Measurements from ENCODE around the gene OBI1.

OBI1 gene

GRCh38 chr13:78603240-78603957 lies 55.6 kb downstream of the OBI1 start, which contains the start of gene POU4F1 (continued):
- TF ChIP-seq WT1 (tag by site-specific recombination; IDR thresholded peaks at IDR 0.05) (no peak), ZNF394 (tag by site-specific recombination; IDR thresholded peaks at IDR 0.05; ENCODE audit: borderline replicate concordance) (peak; percentile 79; the same call in 1 of the 2 replicates), ZBTB26 (tag by site-specific recombination; optimal IDR thresholded peaks at IDR 0.05) (peak; percentile 99), ZNF692 (tag by site-specific recombination; IDR thresholded peaks at IDR 0.05) (0 out of 2 replicates have a peak, but pooled peaks have one; percentile 17), BCL11B (tag by site-specific recombination; IDR thresholded peaks at IDR 0.05; ENCODE audit: low read depth) (peak; percentile 89; the same call in 1 of the 2 replicates), KLF17 (tag by site-specific recombination; IDR thresholded peaks at IDR 0.05) (no peak), SCRT1 (tag by site-specific recombination; IDR thresholded peaks at IDR 0.05; ENCODE audit: borderline replicate concordance) (peak; percentile 99), MYNN (tag by site-specific recombination; IDR thresholded peaks at IDR 0.05; ENCODE audit: borderline replicate concordance) (no peak), ZNF350 (tag by site-specific recombination; IDR thresholded peaks at IDR 0.05) (no peak), ZSCAN30 (tag by site-specific recombination; IDR thresholded peaks at IDR 0.05) (0 out of 2 replicates have a peak, but pooled peaks have one; percentile 8), ZSCAN16 (tag by site-specific recombination; IDR thresholded peaks at IDR 0.05) (no peak), ZNF670 (tag by site-specific recombination; IDR thresholded peaks at IDR 0.05; ENCODE audit: low read depth) (no peak), ZBTB17 (tag by site-specific recombination; IDR thresholded peaks at IDR 0.05) (peak; percentile 61), ZNF2 (tag by site-specific recombination; IDR thresholded peaks at IDR 0.05) (0 out of 2 replicates have a peak, but pooled peaks have one; percentile 26), ZNF112 (tag by site-specific recombination; IDR thresholded peaks at IDR 0.05) (no peak), ZNF510 (tag by site-specific recombination; IDR thresholded peaks at IDR 0.05; ENCODE audit: insufficient replicate concordance) (no peak), ZNF600 (tag by site-specific recombination; IDR thresholded peaks at IDR 0.05) (no peak), ZBTB44 (tag by site-specific recombination; IDR thresholded peaks at IDR 0.05) (peak; percentile 57; the same call in 1 of the 2 replicates), ZEB2 (tag by site-specific recombination; IDR thresholded peaks at IDR 0.05) (peak; percentile 67), ZSCAN5A (tag by site-specific recombination; IDR thresholded peaks at IDR 0.05) (no peak), ZFHX2 (tag by site-specific recombination; conservative IDR thresholded peaks at IDR 0.05) (peak; percentile 58), GLIS1 (tag by site-specific recombination; IDR thresholded peaks at IDR 0.05) (peak; percentile 73), PRDM2 (tag by site-specific recombination; IDR thresholded peaks at IDR 0.05; ENCODE audit: borderline replicate concordance) (no peak)
